ENCODE data around the gene SOS2. TPM values are rescaled to one million over a fixed set of nuclear protein-coding genes. Genes with fewer than 3 reads are reported as not detected.

Gene SOS2
- total and polyA plus RNA-seq, 2 of the 4 experiments (the other 2 are of a cell fraction): 6.3 to 10.9 TPM

DNA sequence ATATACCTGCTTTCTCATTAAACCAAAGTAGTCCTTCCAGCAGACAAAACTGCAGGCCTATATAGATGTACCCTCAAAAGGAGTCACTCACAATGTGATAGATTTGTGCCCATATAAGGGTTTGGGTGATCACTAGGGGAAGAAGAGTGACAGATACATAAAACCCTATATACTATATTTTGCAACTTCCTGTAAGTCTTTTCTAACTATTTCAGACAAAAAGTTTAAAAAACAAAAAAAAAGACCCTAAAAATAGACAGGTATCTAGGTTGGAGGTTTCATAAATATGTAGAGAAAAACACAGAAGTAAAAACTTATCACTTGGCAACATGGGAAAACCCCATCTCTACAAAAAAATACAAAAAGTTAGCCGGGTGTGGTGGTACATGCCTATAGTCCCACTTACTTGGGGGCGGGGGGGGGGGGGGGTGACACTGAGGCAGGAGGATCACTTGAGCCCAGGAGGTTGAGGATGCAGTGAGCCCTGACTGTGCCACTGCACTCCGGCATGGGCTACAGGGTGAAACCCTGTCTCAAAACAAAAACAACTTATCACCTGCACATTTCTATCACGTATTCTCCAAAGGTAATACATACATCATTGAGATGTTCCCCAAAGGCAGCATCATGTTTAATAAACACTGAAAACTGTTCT lies 117.9 kb downstream of the SOS2 start (continued):
- no peak for TF ChIP-seq FOS (IDR thresholded peaks at IDR 0.05; ENCODE audit: low read depth, low read length)

GRCh38 chr14:50110323-50111037 lies 120.9 kb downstream of the SOS2 start:
- Histone ChIP-seq H3K4ac (ENCODE audit: low read depth, low read length) (no peak overlapping the region), H4K5ac (ENCODE audit: low read depth, low read length) (no peak overlapping the region), H3K79me1 (ENCODE audit: low read depth in 1 of 2, low read length in 2 of 2) (peaks cover 13 to 28% of the 10 kb centered on the region in 2 experiments; a peak in 3 of 4 replicates), H3K9me1 (ENCODE audit: insufficient read depth, low read length) (no peaks in the 10 kb centered on the region), H3K9me3 (ENCODE audit: control insufficient read depth, insufficient read depth, low read length) (no peaks in the 10 kb centered on the region), H3K23ac (ENCODE audit: low read depth, low read length) (no peak overlapping the region), H4K8ac (ENCODE audit: low read depth in 2 of 2, low read length in 2 of 2) (no peak overlapping the region), H3K9ac (ENCODE audit: low read depth, low read length) (no peak overlapping the region), H3K56ac (ENCODE audit: extremely low read depth, insufficient read depth, low read length) (no peak overlapping the region), H3K4me3 (ENCODE audit: insufficient read depth, low read depth, low read length) (no peak overlapping the region), H3K27ac (ENCODE audit: insufficient read depth, low read length) (no peak overlapping the region), H4K91ac (ENCODE audit: insufficient read depth, low read depth, low read length) (no peak overlapping the region), H2BK15ac (ENCODE audit: low read depth, low read length) (no peak overlapping the region), H2AK5ac (ENCODE audit: low read depth, low read length) (no peak overlapping the region), H2AK9ac (replicated peaks; ENCODE audit: low read depth, low read length, poor library complexity) (no peak overlapping the region), H2BK5ac (ENCODE audit: low read depth, low read length, poor library complexity, severe bottlenecking) (no peak overlapping the region), H3K4me2 (ENCODE audit: low read depth, low read length) (no peak overlapping the region), H2AFZ (replicated peaks; ENCODE audit: low read length, poor library complexity) (no peak overlapping the region), H2BK20ac (ENCODE audit: low read depth, low read length) (no peak overlapping the region), H3K4me1 (ENCODE audit: control insufficient read depth, insufficient read depth, low read length) (no peaks in the 10 kb centered on the region), H4K20me1 (ENCODE audit: insufficient read depth, low read length) (peaks cover 6% of the 10 kb centered on the region; the same call in 1 of the 2 replicates), H3K27me3 (ENCODE audit: control insufficient read depth, insufficient read depth, low read length) (no peaks in the 10 kb centered on the region), H3K14ac (replicated peaks; ENCODE audit: low read depth, low read length) (no peak overlapping the region), H3K18ac (ENCODE audit: low read depth, low read length) (no peak overlapping the region), H2BK120ac (ENCODE audit: low read depth, low read length) (no peak overlapping the region), H3K36me3 (ENCODE audit: control insufficient read depth, insufficient read depth, low read length) (peaks cover 27% of the 10 kb centered on the region)
- intact Hi-C loops (cut with micrococcal nuclease): no loop called here
- WGBS, 2 experiments (ENCODE audit: extremely low coverage in 2 of 2, insufficient read length in 1 of 2): no CpG with 5 or more reads among the region's 4 CpGs
- BruUV-seq (replicated peaks): no TSS peak
- in situ Hi-C loops (cut with MboI; ENCODE audit: low sequenced_read_pairs): no loop called here
- dilution Hi-C loops (cut with HindIII; ENCODE audit: low sequenced_read_pairs, unreplicated experiment): no loop called here
- CTCF ChIA-PET: interaction anchor here (0.6 kb wide), 1 partner anchor 17 kb away, joined by 4 read pairs; no protein-coding TSS in a partner anchor
- no peak for ATAC-seq (ENCODE audit: low read depth)
- no peak for DNase-seq
- POLR2A ChIA-PET (ENCODE audit: unreplicated experiment): no interaction called here
- TF ChIP-seq BHLHE40 (IDR thresholded peaks at IDR 0.05; ENCODE audit: low read depth, low read length): no peak
- TF ChIP-seq RAD21 (IDR thresholded peaks at IDR 0.05; ENCODE audit: low read length): no peak
- no peak for TF ChIP-seq CHD1 (IDR thresholded peaks at IDR 0.05; ENCODE audit: low read depth, low read length)
- TF ChIP-seq USF2 (IDR thresholded peaks at IDR 0.05; ENCODE audit: low read depth, low read length): no peak
- TF ChIP-seq RFX5 (IDR thresholded peaks at IDR 0.05; ENCODE audit: low read depth, low read length): no peak
- no peak for TF ChIP-seq MAFK (IDR thresholded peaks at IDR 0.05; ENCODE audit: low read depth, low read length)
- no peak for TF ChIP-seq NFE2L2 (IDR thresholded peaks at IDR 0.05; ENCODE audit: low read depth, low read length)
- TF ChIP-seq FOS (IDR thresholded peaks at IDR 0.05; ENCODE audit: low read depth, low read length): no peak
- TF ChIP-seq CEBPB (IDR thresholded peaks at IDR 0.05; ENCODE audit: low read depth, low read length): no peak
- TF ChIP-seq RCOR1 (IDR thresholded peaks at IDR 0.05; ENCODE audit: insufficient replicate concordance, low read length): no peak
- no peak for TF ChIP-seq MAZ (IDR thresholded peaks at IDR 0.05; ENCODE audit: borderline replicate concordance, low read depth, low read length)
- TF ChIP-seq CTCF (conservative IDR thresholded peaks at IDR 0.05; ENCODE audit: low read depth, low read length): no peak
